GM19452 (cell line): Measurements from ENCODE around the gene VIPR2.

Experiments
- ATAC-seq: cut with Tn5 transposase; IDR thresholded peaks from one replicate; pipeline ENCODE4 v1.9.1; 2021; ENCODE audit not compliant: unreplicated experiment

The VIPR2 gene

GRCh38 chr7:159047536-159047935 is 97.1 kb downstream of the VIPR2 start:
- no peak for ATAC-seq

DNA sequence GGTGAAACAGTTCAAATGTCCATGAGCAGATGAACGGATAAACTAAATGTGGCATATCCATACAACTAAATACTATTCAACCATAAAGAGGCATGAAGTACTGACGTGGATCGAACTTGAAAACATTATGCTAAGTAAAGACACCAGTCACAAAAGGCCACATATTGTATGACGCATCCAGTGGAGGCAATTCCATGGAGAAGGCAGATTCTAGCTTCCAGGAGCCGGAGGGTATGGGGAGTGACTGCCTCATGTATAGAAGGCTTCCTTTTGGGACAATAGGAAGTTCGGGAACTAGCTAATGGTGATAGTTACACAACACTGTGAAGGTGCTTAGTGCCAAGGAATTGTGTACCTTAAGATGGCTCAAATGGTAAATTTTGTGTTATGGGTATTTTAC is 98.4 kb downstream of the VIPR2 start:
- ATAC-seq, result no peak

DNA sequence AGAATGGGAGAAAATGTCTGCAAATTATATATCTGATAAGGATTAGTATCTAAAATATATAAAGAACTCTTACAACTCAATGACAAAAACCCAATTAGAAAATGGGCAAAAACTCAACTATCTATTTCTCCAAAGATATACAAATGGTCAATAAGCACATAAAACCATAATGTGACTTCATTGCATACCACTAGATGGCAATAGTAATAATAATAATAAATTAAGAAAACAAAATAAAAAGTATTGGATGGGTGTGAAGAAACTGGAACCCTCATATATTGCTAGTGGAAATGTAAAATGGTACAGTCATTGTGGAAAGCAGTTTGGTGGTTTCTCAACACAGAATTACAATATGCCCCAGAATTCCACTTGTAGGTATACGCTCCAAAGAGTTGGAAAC is 98.8 kb downstream of the VIPR2 start:
- ATAC-seq, result no peak

DNA sequence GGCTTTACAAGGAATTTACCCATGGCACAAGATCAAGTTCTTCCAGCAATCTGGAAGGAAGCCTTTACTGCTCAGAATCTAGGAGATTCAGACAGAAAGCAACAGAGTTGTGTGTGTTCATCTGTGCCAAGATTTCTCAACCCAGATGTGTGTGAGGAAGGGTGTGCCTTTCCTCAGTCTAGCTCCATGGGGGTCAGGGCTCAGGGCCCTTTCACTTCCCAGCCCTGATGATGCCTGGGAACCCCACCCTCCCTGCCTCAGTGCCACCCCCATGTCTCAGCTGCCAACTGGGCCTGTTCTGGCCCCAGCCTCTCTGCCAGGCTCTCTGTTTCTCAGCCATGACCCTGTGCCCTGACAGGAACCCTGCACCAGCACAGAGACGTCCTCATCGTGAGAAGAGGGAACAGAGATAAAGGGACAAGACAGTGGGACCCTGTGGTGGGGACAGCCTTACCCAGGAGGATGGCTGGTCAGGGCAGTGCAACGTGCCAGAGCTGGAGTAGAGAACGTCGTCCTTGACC is 102.0 kb downstream of the VIPR2 start:
- ATAC-seq, result no peak

DNA sequence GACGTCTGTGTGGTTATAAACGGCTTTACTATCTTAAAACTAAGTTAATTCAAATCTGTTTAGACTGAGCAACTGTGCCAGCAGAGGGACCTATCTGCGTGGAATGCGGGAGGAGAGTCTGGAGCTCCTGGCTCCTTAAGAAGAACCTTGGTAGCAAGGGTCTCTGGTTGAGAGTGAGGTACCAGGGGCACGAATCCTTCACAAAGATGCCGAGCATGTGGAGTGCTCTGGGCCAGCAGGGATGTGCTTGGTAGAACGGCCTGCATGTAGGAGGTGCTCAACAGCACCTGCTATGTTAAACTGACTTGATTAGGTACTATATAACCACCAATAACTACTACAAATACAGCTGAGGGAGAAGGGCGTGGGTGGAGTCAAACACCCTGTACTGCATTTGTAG is 102.6 kb downstream of the VIPR2 start:
- ATAC-seq, result no peak

DNA sequence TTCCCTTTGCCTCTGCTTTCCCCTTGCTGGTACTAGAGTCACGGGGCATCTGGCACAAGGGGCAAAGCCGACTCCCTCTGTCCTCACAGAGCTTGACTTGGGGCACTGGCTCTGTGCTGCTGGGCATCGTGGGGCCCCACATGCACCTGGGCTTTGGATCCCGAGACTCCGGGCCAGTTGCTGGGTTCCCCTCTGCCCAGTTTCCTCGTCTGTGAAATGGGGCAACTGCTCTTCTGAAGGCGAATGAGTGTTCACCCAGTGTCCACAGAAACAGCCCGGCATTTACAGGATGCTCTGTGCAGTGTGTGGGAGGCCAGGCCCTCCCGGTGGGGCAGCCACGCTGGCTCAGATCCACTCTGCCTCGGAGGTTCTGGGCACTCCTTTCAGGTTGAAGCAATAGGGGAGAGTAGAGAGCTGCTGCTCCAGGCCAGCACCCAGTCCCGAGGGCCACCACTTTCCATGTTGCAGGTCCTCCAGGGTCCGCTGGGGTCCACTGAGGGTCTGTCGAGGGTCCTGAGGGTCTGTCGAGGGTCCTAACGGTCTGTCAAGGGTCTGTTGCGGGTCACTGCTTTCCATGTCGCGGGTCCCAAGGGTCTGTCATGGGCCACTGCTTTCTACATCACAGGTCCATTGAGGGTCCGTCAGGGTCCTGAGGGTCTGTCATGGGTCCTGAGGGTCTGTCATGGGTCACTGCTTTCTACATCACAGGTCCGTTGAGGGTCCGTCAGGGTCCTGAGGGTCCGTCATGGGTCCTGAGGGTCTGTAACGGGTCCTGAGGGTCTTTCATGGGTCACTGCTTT is 103.6 kb downstream of the VIPR2 start:
- ATAC-seq, result no peak

- ATAC-seq, result no peak
Observed at GRCh38 chr7:159040146-159040545, 104.5 kb downstream of the VIPR2 start.

DNA sequence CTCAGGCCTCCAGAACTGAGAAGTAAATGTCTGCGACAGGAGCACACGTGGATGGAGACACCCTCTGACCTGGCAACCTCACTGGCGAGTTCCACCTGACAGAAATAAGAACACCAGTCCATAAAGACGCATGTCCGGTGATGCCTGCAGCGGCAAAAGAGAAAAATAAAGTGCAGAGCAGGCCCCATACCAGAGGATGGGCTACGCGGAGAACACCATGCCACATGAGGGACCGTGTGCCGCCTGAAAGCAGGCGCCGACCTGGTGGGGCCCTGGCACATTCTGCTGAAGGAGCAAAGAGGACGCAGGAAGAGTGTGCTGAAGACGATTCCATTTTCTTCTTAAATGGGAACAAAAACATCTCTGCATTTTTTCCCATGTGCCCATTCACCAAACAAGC is 105.0 kb downstream of the VIPR2 start:
- no peak for ATAC-seq

- ATAC-seq, result no peak
Observed at GRCh38 chr7:159038066-159038465, 106.6 kb downstream of the VIPR2 start.

DNA sequence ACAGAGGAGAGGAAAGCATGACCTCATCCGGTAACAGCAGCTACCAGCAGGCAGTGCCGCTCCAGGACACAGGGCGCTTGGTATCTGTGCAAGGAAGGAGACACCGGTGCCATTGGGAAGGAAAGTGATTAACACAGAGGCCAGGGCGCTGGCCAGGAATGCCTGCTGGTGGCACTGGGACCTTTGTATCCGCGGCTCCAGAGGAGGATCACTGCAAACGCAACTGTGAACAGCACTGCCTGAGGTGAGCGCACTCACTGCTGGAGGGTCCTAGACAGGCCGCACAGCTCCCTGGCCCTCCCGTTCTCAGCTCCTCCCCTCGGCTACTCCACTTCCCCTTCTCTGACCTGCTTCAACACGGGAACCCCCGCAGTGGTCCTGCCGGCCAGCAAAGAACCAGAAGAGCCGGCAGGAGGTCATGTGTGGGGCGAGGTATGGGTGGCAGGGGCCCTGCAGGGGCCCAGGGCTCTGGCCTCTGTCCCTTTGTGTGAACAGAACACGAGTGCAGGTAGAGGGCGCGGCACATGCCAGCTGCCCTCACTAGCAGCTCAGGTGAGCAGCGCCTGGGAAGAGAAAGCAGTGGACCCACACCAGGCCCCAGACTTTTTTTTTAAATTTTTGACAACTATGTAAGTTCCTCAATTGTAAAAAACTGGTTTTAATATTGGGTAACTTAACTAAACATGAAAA is 107.6 kb downstream of the VIPR2 start:
- ATAC-seq, result no peak

- no peak for ATAC-seq
Observed at GRCh38 chr7:159035571-159036073, 109.0 kb downstream of the VIPR2 start.

DNA sequence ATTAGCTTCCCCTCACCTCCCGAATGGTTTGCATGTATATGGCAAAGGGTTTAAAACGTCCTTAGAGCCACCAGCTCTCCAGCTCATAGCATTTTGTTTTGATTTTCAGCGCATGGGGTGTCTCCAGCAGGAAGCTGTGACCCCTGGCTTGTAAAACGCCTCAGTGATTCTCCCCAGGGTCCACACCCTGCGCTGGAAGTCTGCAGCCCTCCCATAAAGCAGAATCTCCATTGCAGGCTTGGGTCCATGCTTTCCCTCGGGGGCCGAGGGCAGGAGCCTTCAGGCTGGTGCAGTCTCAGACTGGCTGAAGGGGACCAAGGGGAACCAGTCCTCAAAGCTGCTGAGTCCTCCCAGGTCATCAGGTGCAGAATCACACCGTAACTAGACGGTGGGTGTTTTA is 109.7 kb downstream of the VIPR2 start:
- ATAC-seq, result no peak

DNA sequence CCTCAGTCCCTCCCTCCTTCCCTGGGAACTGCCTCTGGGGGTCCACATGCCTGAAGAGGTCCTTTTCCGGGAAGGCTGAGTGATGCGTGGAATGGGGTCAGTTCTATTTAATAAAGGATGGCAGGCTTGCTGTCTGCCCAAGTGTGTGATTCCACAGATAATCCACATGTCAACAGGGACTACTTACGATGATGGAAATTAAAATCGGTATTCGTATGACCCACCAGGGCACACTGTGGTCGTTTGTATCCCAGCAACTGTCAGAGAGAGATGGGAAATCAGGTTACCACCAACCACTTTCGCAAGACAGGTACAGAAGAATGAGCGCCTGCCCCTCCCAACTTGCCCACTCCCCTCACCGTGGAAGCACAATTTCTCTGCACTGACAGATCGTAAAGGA is 110.3 kb downstream of the VIPR2 start:
- no peak for ATAC-seq

DNA sequence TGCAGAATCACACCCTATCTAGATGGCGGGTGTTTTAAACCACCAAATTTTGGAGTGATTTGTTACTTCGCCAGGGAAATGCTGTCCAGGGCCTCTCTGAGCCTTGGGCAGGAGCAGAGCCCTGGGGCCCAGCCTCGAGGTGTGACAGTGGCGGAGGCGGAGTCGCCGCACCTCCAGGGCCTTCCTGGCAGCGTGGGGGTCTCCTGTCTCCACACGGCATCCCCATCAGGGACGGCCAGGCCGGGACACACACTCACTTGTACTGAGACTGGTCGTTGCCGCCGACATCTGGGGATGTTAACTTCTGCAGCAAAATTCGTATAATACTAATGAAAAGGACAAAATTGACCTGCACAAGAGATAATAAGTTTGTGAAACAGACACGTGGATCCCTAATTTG is 110.7 kb downstream of the VIPR2 start:
- ATAC-seq, result no peak

GRCh38 chr7:159033473-159033825 is 111.2 kb downstream of the VIPR2 start:
- ATAC-seq, result no peak

GRCh38 chr7:159032753-159033472 is 111.8 kb downstream of the VIPR2 start:
- no peak for ATAC-seq

DNA sequence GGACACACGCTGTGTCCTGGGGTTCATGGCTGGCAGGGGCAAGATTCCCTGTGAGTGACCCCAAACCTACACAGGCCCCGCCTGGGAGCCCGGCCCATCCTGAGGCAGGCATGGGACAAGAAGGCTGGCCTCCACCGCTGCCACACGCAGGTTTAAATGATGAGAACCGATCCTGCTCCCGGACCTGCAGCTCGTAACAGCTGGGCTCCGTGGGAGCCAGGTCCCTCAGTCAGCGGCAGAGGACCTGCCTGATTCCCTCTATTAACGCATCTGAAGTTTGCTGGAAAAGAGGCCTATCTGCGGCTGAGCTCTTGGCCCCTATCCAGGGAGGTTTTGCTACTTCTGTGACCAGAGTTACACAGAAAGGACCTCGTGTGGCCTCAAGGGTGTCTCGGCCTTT is 112.3 kb downstream of the VIPR2 start:
- ATAC-seq, result no peak

- no peak for ATAC-seq
Observed at GRCh38 chr7:159031750-159032149, 112.9 kb downstream of the VIPR2 start.

DNA sequence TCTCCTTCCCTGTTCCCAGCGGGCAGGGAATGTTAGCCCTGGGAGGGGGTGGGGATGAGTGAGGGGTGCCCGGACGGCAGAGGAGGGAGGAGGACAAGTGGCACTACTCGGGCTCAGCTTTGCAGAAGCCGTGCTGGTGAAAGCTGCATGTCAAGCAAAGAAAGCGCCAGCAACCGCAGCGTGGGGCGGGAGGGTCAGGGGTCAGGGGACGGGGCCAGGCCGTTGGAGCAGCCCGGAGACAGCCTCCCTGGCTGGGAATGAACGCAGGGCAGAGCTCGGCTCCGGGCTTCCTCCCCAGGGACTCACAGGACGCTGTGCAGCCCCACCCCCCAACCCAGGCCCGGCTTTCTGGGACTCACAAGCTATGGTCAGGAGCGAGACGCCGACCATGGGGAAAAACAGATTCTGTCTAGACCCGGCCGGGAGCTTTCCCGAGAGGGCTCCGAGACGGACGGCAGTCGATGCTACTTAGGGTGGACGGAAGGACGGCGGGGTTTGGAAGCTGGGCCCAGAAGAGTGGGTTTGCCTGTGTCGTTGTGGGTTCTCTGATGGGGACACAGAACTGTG is 113.4 kb downstream of the VIPR2 start:
- no peak for ATAC-seq

DNA sequence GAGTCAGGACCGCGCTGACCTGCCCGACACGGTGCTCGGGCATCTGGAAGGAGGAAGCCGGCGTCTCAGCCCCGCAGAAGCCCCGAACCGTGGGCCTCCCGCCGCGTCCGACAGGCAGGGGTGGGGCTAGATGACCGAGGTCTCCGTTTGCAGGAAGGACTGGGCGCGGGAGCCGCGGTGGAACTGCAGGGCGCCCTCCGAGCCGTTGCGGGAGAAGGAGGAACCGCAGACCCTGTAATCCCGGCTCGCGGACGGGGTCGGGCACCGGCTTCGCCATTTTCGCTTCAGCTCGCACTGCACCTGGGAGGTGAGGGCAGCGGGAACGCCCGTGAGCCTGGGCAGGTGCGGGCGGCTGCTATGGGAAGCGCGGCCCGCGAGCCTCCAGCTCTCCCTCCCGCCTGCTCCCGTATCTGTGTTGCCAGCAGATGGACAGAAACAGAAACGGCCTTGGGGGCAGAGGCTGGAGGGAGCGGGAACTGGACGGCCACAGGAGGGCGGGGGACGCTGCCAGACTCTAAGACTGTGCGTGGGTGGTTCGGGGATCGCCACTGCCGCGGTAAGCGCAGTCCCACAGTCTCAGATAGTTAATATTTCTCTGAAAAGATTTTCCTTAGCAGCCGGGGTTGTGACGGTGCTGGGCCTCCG is 114.1 kb downstream of the VIPR2 start:
- ATAC-seq, result no peak
